ENCODE results near the gene AARS1.
"Not testable (repeated sequence)": the region's sequence is repeated elsewhere in the genome, so short reads cannot be mapped to it uniquely, and the experiment has no call there.

- TF ChIP-seq, protein P1, sequence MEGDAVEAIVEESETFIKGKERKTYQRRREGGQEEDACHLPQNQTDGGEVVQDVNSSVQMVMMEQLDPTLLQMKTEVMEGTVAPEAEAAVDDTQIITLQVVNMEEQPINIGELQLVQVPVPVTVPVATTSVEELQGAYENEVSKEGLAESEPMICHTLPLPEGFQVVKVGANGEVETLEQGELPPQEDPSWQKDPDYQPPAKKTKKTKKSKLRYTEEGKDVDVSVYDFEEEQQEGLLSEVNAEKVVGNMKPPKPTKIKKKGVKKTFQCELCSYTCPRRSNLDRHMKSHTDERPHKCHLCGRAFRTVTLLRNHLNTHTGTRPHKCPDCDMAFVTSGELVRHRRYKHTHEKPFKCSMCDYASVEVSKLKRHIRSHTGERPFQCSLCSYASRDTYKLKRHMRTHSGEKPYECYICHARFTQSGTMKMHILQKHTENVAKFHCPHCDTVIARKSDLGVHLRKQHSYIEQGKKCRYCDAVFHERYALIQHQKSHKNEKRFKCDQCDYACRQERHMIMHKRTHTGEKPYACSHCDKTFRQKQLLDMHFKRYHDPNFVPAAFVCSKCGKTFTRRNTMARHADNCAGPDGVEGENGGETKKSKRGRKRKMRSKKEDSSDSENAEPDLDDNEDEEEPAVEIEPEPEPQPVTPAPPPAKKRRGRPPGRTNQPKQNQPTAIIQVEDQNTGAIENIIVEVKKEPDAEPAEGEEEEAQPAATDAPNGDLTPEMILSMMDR (IDR thresholded peaks at IDR 0.05), result not testable (repeated sequence)
- not testable (repeated sequence) for TF ChIP-seq POLR2A (IDR thresholded peaks at IDR 0.05)
Observed at GRCh38 chr16:70223971-70224513, 65.3 kb downstream of the AARS1 start.

All from sigmoid colon (tissue), 3 donors.